ENCODE measurements around the gene CFAP100. TPM values are rescaled to one million over a fixed set of nuclear protein-coding genes. Genes with fewer than 3 reads are reported as not detected.

Gene CFAP100
- total RNA-seq, 1 experiment from 2014 or later: not detected

GRCh38 chr3:126356373-126357264 lies 38.1 kb upstream of the CFAP100 start:
- H3K4me2 ChIP-seq (ENCODE audit: low read length): peak overlapping the region; percentile 99
- peaks cover 6% of the 10 kb centered on the region; the same call in 1 of the 2 replicates for H3K27me3 ChIP-seq (ENCODE audit: insufficient read depth, low read length)
- no TSS peak for BruUV-seq (replicated peaks)
- DNase-seq (ENCODE audit: low read depth, low spot score) (no peak), ATAC-seq (peak; percentile 17)
- peak overlapping the region; percentile 55 to 68 for H3K4me3 ChIP-seq (replicated peaks in 1 of 2; ENCODE audit: low read depth in 1 of 2, low read length in 2 of 2)
- ChIA-PET CTCF (no interaction called here), RAD21 (ENCODE audit: low non-redundant PET in 1 of 2, low total read pairs in 2 of 2, uncharacterized antibody in 2 of 2, unreplicated experiment in 2 of 2) (no interaction called here), POLR2A (no interaction called here)
- no peaks in the 10 kb centered on the region for H3K36me3 ChIP-seq (ENCODE audit: control insufficient read depth in 1 of 2, insufficient read depth in 2 of 2, low read length in 2 of 2)
- no peaks in the 10 kb centered on the region for H4K20me1 ChIP-seq (ENCODE audit: insufficient read depth)
- intact Hi-C loops (cut with micrococcal nuclease): loop anchor here (2.0 kb wide), 1 partner anchor 90 kb away; no protein-coding TSS in a partner anchor
- H2AFZ ChIP-seq (ENCODE audit: low read depth, low read length, poor library complexity, severe bottlenecking): peak overlapping the region; percentile 60
- peak overlapping the region; percentile 65 for H3K9ac ChIP-seq (ENCODE audit: low read length)
- H3K79me2 ChIP-seq (ENCODE audit: insufficient read depth, low read length): no peaks in the 10 kb centered on the region
- no peaks in the 10 kb centered on the region for H3K9me3 ChIP-seq (ENCODE audit: control insufficient read depth in 1 of 2, insufficient read depth in 1 of 2, low read depth in 1 of 2, low read length in 2 of 2)
- peak overlapping the region; percentile 22; the same call in 1 of the 2 replicates for H3K27ac ChIP-seq (ENCODE audit: low read depth, low read length)
- TF ChIP-seq JUND (IDR thresholded peaks at IDR 0.05) (no peak), EZH2phosphoT487 (IDR thresholded peaks at IDR 0.05; ENCODE audit: borderline replicate concordance) (no peak), SP1 (IDR thresholded peaks at IDR 0.05; ENCODE audit: low read depth) (no peak), EGR1 (IDR thresholded peaks at IDR 0.05; ENCODE audit: low read depth) (no peak), CEBPB (IDR thresholded peaks at IDR 0.05; ENCODE audit: low read depth) (no peak)
- no peaks in the 10 kb centered on the region for H3K9me2 ChIP-seq (ENCODE audit: insufficient read depth)
- H3K4me1 ChIP-seq (ENCODE audit: control insufficient read depth in 1 of 2, insufficient read depth in 2 of 2, low read length in 2 of 2): peaks cover 10 to 30% of the 10 kb centered on the region in 2 experiments; a peak in 3 of 4 replicates

GRCh38 chr3:126357295-126358037 lies 37.2 kb upstream of the CFAP100 start, which contains the start of gene KLF15:
Gene KLF15 (minus strand): TSS chr3:126357408. CDS start chr3:126352922, 4,486 bp downstream.
- Histone ChIP-seq H3K27ac (ENCODE audit: low read depth, low read length) (peak within 1 kb of the TSS; percentile 22; the same call in 1 of the 2 replicates), H3K79me2 (ENCODE audit: insufficient read depth, low read length) (no peaks in the 10 kb centered on the region)
- POLR2A ChIA-PET: no interaction called here

More at GRCh38 chr3:126357295-126358037, 37.2 kb upstream of the CFAP100 start, which contains the start of gene KLF15:
- Histone ChIP-seq H3K9ac (ENCODE audit: low read length) (peak within 1 kb of the TSS; percentile 65), H3K4me1 (ENCODE audit: control insufficient read depth in 1 of 2, insufficient read depth in 2 of 2, low read length in 2 of 2) (peaks cover 10 to 30% of the 10 kb centered on the region in 2 experiments; a peak in 3 of 4 replicates), H3K27me3 (ENCODE audit: insufficient read depth, low read length) (peaks cover 6% of the 10 kb centered on the region; the same call in 1 of the 2 replicates), H3K4me3 (replicated peaks in 1 of 2; ENCODE audit: low read depth in 1 of 2, low read length in 2 of 2) (peak within 1 kb of the TSS; percentile 55 to 68), H4K20me1 (ENCODE audit: insufficient read depth) (no peaks in the 10 kb centered on the region), H3K9me2 (ENCODE audit: insufficient read depth) (no peaks in the 10 kb centered on the region), H3K9me3 (ENCODE audit: control insufficient read depth in 1 of 2, insufficient read depth in 1 of 2, low read depth in 1 of 2, low read length in 2 of 2) (no peaks in the 10 kb centered on the region), H2AFZ (ENCODE audit: low read depth, low read length, poor library complexity, severe bottlenecking) (peak within 1 kb of the TSS; percentile 98), H3K36me3 (ENCODE audit: control insufficient read depth in 1 of 2, insufficient read depth in 2 of 2, low read length in 2 of 2) (no peaks in the 10 kb centered on the region), H3K4me2 (ENCODE audit: low read length) (peak within 1 kb of the TSS; percentile 99)
- ATAC-seq: peak; percentile 81
- RAD21 ChIA-PET (ENCODE audit: low non-redundant PET in 1 of 2, low total read pairs in 2 of 2, uncharacterized antibody in 2 of 2, unreplicated experiment in 2 of 2): no interaction called here
- TF ChIP-seq SP1 (IDR thresholded peaks at IDR 0.05; ENCODE audit: low read depth) (no peak), EZH2phosphoT487 (IDR thresholded peaks at IDR 0.05; ENCODE audit: borderline replicate concordance) (no peak), CBX3 (IDR thresholded peaks at IDR 0.05; ENCODE audit: low read depth) (no peak), MAX (IDR thresholded peaks at IDR 0.05) (0 out of 2 replicates have a peak, but pooled peaks have one; percentile 48), TCF7L2 (IDR thresholded peaks at IDR 0.05; ENCODE audit: borderline replicate concordance, extremely low read depth, insufficient read depth, insufficient read length) (no peak), ZFX (IDR thresholded peaks at IDR 0.05) (no peak), ELF1 (IDR thresholded peaks at IDR 0.05; ENCODE audit: borderline replicate concordance, low read depth) (no peak), SIN3A (IDR thresholded peaks at IDR 0.05; ENCODE audit: low read depth) (peak; percentile 30; the same call in 1 of the 2 replicates), EGR1 (IDR thresholded peaks at IDR 0.05; ENCODE audit: low read depth) (no peak), RAD21 (IDR thresholded peaks at IDR 0.05; ENCODE audit: low read depth) (no peak)
- intact Hi-C loops (cut with micrococcal nuclease): loop anchor here (2.0 kb wide), 1 partner anchor 91 kb away; no protein-coding TSS in a partner anchor
- peak; percentile 43 for DNase-seq (ENCODE audit: low read depth, low spot score)
- BruUV-seq (replicated peaks): no TSS peak
- CTCF ChIA-PET: no interaction called here
